PFSK-1 (cell line): ENCODE results near the gene CCR5AS.

Source experiments
- FOXP2 ChIP-seq: optimal IDR thresholded peaks from 2 replicates; pipeline ENCODE3; 2011; ENCODE audit warnings: borderline replicate concordance, control low read depth, inconsistent platforms; ENCODE audit not compliant: insufficient read depth; ENCODE audit errors: extremely low read length, extremely low read depth
- POLR2AphosphoS5 ChIP-seq: IDR thresholded peaks from 2 replicates; pipeline ENCODE4 v1.6.1; 2012; ENCODE audit warnings: low read depth, mild to moderate bottlenecking, control low read depth, low read length, moderate library complexity
- REST ChIP-seq, 2 experiments: IDR thresholded peaks; 2 replicates each; pipeline versions ENCODE4 v1.6.1 to v1.8.0; 2011 to 2012; ENCODE audit warnings: low read depth in 2 of 2, low read length in 2 of 2, control low read depth in 1 of 2, inconsistent platforms in 1 of 2, mild to moderate bottlenecking in 1 of 2, moderate library complexity in 1 of 2; ENCODE audit not compliant: insufficient read depth in 1 of 2
- SIN3A ChIP-seq: IDR thresholded peaks from 2 replicates; pipeline ENCODE4 v1.6.1; 2012; ENCODE audit warnings: mild to moderate bottlenecking, low read length, moderate library complexity, borderline replicate concordance; ENCODE audit not compliant: insufficient read depth

- TF ChIP-seq POLR2AphosphoS5 (no peak), FOXP2 (no peak), SIN3A (no peak), REST (IDR thresholded peaks at IDR 0.05; ENCODE audit: insufficient read depth in 1 of 2, low read depth in 2 of 2, low read length in 2 of 2) (no peak)
Measured at GRCh38 chr3:46383951-46384330, 22.9 kb downstream of the CCR5AS start.
